Measurements from ENCODE around the gene PPIE.

DNA sequence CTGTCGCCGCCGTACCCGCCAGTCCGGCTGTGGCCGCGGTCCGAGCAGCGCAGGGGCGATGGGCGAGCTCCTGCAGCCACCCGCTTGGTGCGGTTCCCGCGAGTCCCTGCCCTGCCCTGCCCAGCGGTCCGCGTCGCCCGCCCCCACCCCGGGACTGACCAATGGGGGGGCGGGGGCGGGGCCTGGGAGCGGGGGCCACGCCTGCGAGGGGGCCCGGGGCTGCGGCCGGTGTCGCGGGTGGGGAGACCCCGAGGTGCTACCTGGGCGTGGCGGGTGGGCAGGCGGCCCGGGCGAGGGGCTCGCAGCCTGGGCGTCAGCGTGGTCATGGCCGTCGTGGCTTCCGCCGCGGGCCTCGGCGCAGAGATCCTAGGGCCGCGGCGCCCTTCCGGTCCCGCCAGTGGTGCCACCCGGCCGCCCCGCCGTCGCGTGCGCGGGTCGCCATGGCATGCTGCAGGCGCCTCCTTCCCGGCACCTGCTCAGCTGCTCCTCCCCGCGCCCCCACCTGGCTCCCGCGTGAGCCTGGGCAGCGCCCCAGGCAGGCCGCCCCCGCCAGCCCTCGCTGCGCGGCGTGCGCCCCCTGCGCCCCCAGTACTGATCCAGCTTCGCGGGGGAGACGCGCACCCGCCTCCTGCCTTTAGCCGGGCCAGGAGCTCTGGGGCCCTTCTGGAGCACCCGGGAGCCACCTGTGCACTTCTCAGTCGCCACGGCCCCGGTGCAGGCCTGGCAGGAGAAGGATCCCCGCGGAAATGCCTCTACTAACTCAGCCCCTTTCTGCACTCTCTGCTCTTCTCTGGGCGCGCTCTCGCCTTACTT, 50.3 kb downstream of the PPIE start, which contains the start of gene BMP8B:
- TF ChIP-seq, protein P1, sequence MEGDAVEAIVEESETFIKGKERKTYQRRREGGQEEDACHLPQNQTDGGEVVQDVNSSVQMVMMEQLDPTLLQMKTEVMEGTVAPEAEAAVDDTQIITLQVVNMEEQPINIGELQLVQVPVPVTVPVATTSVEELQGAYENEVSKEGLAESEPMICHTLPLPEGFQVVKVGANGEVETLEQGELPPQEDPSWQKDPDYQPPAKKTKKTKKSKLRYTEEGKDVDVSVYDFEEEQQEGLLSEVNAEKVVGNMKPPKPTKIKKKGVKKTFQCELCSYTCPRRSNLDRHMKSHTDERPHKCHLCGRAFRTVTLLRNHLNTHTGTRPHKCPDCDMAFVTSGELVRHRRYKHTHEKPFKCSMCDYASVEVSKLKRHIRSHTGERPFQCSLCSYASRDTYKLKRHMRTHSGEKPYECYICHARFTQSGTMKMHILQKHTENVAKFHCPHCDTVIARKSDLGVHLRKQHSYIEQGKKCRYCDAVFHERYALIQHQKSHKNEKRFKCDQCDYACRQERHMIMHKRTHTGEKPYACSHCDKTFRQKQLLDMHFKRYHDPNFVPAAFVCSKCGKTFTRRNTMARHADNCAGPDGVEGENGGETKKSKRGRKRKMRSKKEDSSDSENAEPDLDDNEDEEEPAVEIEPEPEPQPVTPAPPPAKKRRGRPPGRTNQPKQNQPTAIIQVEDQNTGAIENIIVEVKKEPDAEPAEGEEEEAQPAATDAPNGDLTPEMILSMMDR (IDR thresholded peaks at IDR 0.05; ENCODE audit: borderline replicate concordance, extremely low read depth, low read length, poor library complexity, severe bottlenecking) = no peak
- TF ChIP-seq EZH2 (IDR thresholded peaks at IDR 0.05; ENCODE audit: borderline replicate concordance, low read depth, low read length, severe bottlenecking) = no peak
